IMR-90 (cell line): ENCODE data around the gene ZCCHC7. TPM values are rescaled to one million over a fixed set of nuclear protein-coding genes. Genes with fewer than 3 reads are reported as not detected.

ENCODE experiments used
- ATAC-seq: fragments of 200-7000 bp; cut with Tn5 transposase; 2 replicates; pipeline ENCODE4 v1.9.1; 2020; ENCODE audit warnings: low read depth, mild to moderate bottlenecking, moderate library complexity
- BruUV-seq: library from RNA; stranded (reverse); fragments of 400-500 nt; replicated peaks from 2 replicates; lab custom pipeline; 2021; lab: Mats Ljungman, UMichigan
- CTCF ChIA-PET: fragments of 300-600 bp; formaldehyde crosslinking; extraction: SDS; loops from one replicate; lab custom pipeline; 2021; ENCODE audit warnings: antibody characterized with exemption; lab: Yijun Ruan, JAX
- POLR2A ChIA-PET: fragments of 300-600 bp; sonication (Branson Sonifier 250); formaldehyde crosslinking; loops from one replicate; lab custom pipeline; 2022; ENCODE audit warnings: antibody characterized with exemption; ENCODE audit not compliant: unreplicated experiment; lab: Charles Lee
- DNase-seq: peaks from one replicate; pipeline ENCODE4 v3.0.0; 2013
- H2AFZ ChIP-seq: replicated peaks from 2 replicates; pipeline ENCODE3; 2013; ENCODE audit warnings: low read length, mild to moderate bottlenecking; ENCODE audit not compliant: poor library complexity
- H2AK5ac ChIP-seq: 2 replicates; pipeline ENCODE4 v1.6.1; 2013; ENCODE audit warnings: low read depth, low read length, inconsistent platforms
- H2AK9ac ChIP-seq: replicated peaks from 2 replicates; pipeline ENCODE3; 2013; ENCODE audit warnings: mild to moderate bottlenecking, low read depth, low read length, moderate library complexity; ENCODE audit not compliant: poor library complexity
- H2BK120ac ChIP-seq: 2 replicates; pipeline ENCODE4 v1.6.1; 2013; ENCODE audit warnings: low read depth, low read length, inconsistent platforms
- H2BK15ac ChIP-seq: 3 replicates; pipeline ENCODE4 v1.6.1; 2013; ENCODE audit warnings: low read depth, low read length, inconsistent platforms
- H2BK20ac ChIP-seq: 2 replicates; pipeline ENCODE4 v1.6.1; 2013; ENCODE audit warnings: low read depth, mild to moderate bottlenecking, inconsistent platforms, low read length, moderate library complexity
- H2BK5ac ChIP-seq: 2 replicates; pipeline ENCODE4 v1.6.1; 2013; ENCODE audit warnings: mild to moderate bottlenecking, low read depth, low read length, inconsistent platforms; ENCODE audit not compliant: poor library complexity, severe bottlenecking
- H3K14ac ChIP-seq: replicated peaks from 2 replicates; pipeline ENCODE4 v1.6.1; 2013; ENCODE audit warnings: low read depth, low read length, inconsistent platforms
- H3K18ac ChIP-seq: 2 replicates; pipeline ENCODE4 v1.6.1; 2013; ENCODE audit warnings: low read depth, low read length, control low read depth
- H3K23ac ChIP-seq: 2 replicates; pipeline ENCODE4 v1.6.1; 2013; ENCODE audit warnings: low read depth, low read length, inconsistent platforms
- H3K27ac ChIP-seq: 2 replicates; pipeline ENCODE4 v1.5.1; 2013; ENCODE audit warnings: mild to moderate bottlenecking, control low read depth, low read length; ENCODE audit not compliant: insufficient read depth
- H3K27me3 ChIP-seq: 2 replicates; pipeline ENCODE4 v1.6.1; 2013; ENCODE audit warnings: low read length; ENCODE audit not compliant: control insufficient read depth, insufficient read depth
- H3K36me3 ChIP-seq: 2 replicates; pipeline ENCODE4 v1.6.1; 2013; ENCODE audit warnings: low read length, mixed read lengths; ENCODE audit not compliant: control insufficient read depth, insufficient read depth
- H3K4ac ChIP-seq: 2 replicates; pipeline ENCODE4 v1.6.1; 2013; ENCODE audit warnings: low read depth, low read length, inconsistent platforms
- H3K4me1 ChIP-seq: 2 replicates; pipeline ENCODE4 v1.6.1; 2013; ENCODE audit warnings: low read length, mixed read lengths; ENCODE audit not compliant: control insufficient read depth, insufficient read depth
- H3K4me2 ChIP-seq: 2 replicates; pipeline ENCODE4 v1.6.1; 2013; ENCODE audit warnings: low read depth, mild to moderate bottlenecking, control low read depth, low read length, moderate library complexity
- H3K4me3 ChIP-seq: 2 replicates; pipeline ENCODE4 v1.5.1; 2013; ENCODE audit warnings: low read depth, mild to moderate bottlenecking, control low read depth, low read length, moderate library complexity; ENCODE audit not compliant: insufficient read depth
- H3K56ac ChIP-seq: 2 replicates; pipeline ENCODE4 v1.6.1; 2013; ENCODE audit warnings: low read length, inconsistent platforms; ENCODE audit not compliant: insufficient read depth; ENCODE audit errors: extremely low read depth
- H3K79me1 ChIP-seq, 2 experiments: 2 replicates each; pipeline ENCODE4 v1.6.1; 2013; ENCODE audit warnings: low read length in 2 of 2, inconsistent platforms in 1 of 2, low read depth in 1 of 2
- H3K9ac ChIP-seq: 2 replicates; pipeline ENCODE4 v1.6.1; 2013; ENCODE audit warnings: low read depth, low read length, control low read depth
- H3K9me1 ChIP-seq: 2 replicates; pipeline ENCODE4 v1.6.1; 2013; ENCODE audit warnings: low read length, inconsistent platforms; ENCODE audit not compliant: insufficient read depth
- H3K9me3 ChIP-seq: 2 replicates; pipeline ENCODE4 v1.6.1; 2013; ENCODE audit warnings: low read length; ENCODE audit not compliant: control insufficient read depth, insufficient read depth
- H4K20me1 ChIP-seq: 2 replicates; pipeline ENCODE4 v1.6.1; 2013; ENCODE audit warnings: low read length, inconsistent platforms; ENCODE audit not compliant: insufficient read depth
- H4K5ac ChIP-seq: 2 replicates; pipeline ENCODE4 v1.6.1; 2013; ENCODE audit warnings: mild to moderate bottlenecking, low read depth, low read length, control low read depth
- H4K8ac ChIP-seq, 2 experiments: 2 replicates each; pipeline ENCODE4 v1.6.1; 2013; ENCODE audit warnings: low read depth in 2 of 2, low read length in 2 of 2, control low read depth in 1 of 2, inconsistent platforms in 1 of 2
- H4K91ac ChIP-seq: 2 replicates; pipeline ENCODE4 v1.6.1; 2013; ENCODE audit warnings: low read depth, low read length, inconsistent platforms; ENCODE audit not compliant: insufficient read depth
- BHLHE40 ChIP-seq: fragments of 150-350 bp; IDR thresholded peaks from 2 replicates; pipeline ENCODE4 v1.6.1; 2016; ENCODE audit warnings: mild to moderate bottlenecking, low read depth, low read length
- NFE2L2 ChIP-seq: fragments of 150-350 bp; IDR thresholded peaks from 2 replicates; pipeline ENCODE4 v1.6.1; 2016; ENCODE audit warnings: low read depth, mild to moderate bottlenecking, low read length
- RCOR1 ChIP-seq: IDR thresholded peaks from 2 replicates; pipeline ENCODE4 v1.6.1; 2012; ENCODE audit warnings: mild to moderate bottlenecking, low read length, improper control_type of control experiment; ENCODE audit not compliant: insufficient replicate concordance
- WGBS, 2 experiments: methylation state at CpG; one replicate each; pipeline versions ENCODE4 v1.1.5 to v1.1.7; 2013; ENCODE audit warnings: missing lambda C conversion rate in 2 of 2; ENCODE audit not compliant: insufficient read length in 1 of 2; ENCODE audit errors: extremely low coverage in 2 of 2; 5-methylcytosine and 5-hydroxymethylcytosine counted together
- dilution Hi-C: fragments of 300-500 bp; cut with HindIII; formaldehyde crosslinking; loops from one replicate; pipeline ENCODE4 v1.14.3; 2018; ENCODE audit warnings: low sequenced_read_pairs; ENCODE audit not compliant: unreplicated experiment
- in situ Hi-C: fragments of 300-500 bp; cut with MboI; formaldehyde crosslinking; loops from 3 replicates; pipeline ENCODE4 v1.14.3; 2019; ENCODE audit warnings: low sequenced_read_pairs, inconsistent platforms, mixed read lengths
- intact Hi-C: fragments of 100-400 bp; cut with micrococcal nuclease; formaldehyde crosslinking; loops from 2 replicates; pipeline ENCODE4 v1.10.0; 2022
- polyA plus RNA-seq, 3 experiments: library from polyadenylated mRNA; depleted of rRNA; stranded (reverse); fragments of >200 nt; gene quantifications; 2 replicates each; pipeline ENCODE4 v1.2.3, GENCODE V29; 2012; ENCODE audit warnings: low replicate concordance in 1 of 3
- total RNA-seq: library from RNA; depleted of rRNA; stranded (reverse); fragments of >200 nt; gene quantifications from 2 replicates; pipeline ENCODE4 v1.2.3, GENCODE V29; 2012
- TF ChIP-seq, protein P1 (sequence below): fragments of 150-350 bp; IDR thresholded peaks from 2 replicates; pipeline ENCODE4 v1.6.1; 2017; ENCODE audit warnings: mild to moderate bottlenecking, antibody characterized with exemption, low read length, low read depth

ZCCHC7 gene
- total and polyA plus RNA-seq, 2 of the 4 experiments (the other 2 are of a cell fraction) = 13.6 to 28.7 TPM

DNA sequence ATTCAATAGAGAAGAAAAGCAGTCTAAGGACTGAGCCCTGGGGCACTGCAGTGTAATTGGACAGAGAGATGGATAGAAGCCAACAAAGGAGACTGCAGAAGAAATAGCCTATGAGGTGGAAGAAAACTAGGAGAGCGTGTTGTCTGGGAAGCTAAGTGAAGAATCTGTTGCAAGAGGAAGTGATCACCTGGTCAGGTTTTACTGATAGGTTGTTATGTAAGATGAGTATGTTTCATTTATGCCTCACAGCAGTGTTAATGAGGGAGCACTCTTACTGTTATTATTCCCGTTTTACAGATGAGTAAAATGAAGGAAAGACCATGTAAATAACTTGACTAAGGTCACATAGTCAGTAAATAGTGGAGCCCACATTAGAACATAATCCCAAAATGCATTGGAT is 222.1 kb downstream of the ZCCHC7 start:
- no peak overlapping the region for H3K56ac ChIP-seq
- no peak overlapping the region for H2BK5ac ChIP-seq
- no peaks in the 10 kb centered on the region for H3K9me3 ChIP-seq
- H4K5ac ChIP-seq = no peak overlapping the region
- no CpG with 5 or more reads among the region's 2 CpGs for WGBS, 2 experiments
- DNase-seq (no peak), ATAC-seq (no peak)
- no peak overlapping the region for H3K4me3 ChIP-seq
- H3K36me3 ChIP-seq = no peaks in the 10 kb centered on the region
- H3K4ac ChIP-seq = no peak overlapping the region
- in situ Hi-C loops (no loop called here), intact Hi-C loops (no loop called here), dilution Hi-C loops (no loop called here)
- ChIA-PET POLR2A (no interaction called here), CTCF (no interaction called here)
- no peaks in the 10 kb centered on the region; a peak in 1 of 4 replicates for H3K79me1 ChIP-seq
- no peaks in the 10 kb centered on the region for H3K4me1 ChIP-seq
- H2BK20ac ChIP-seq = no peak overlapping the region
- H4K20me1 ChIP-seq = no peaks in the 10 kb centered on the region
- H4K91ac ChIP-seq = no peak overlapping the region
- no peak overlapping the region for H2AK5ac ChIP-seq
- no peak overlapping the region for H3K23ac ChIP-seq
- no peaks in the 10 kb centered on the region for H3K9me1 ChIP-seq
- H3K14ac ChIP-seq = no peak overlapping the region
- H3K9ac ChIP-seq = no peak overlapping the region
- H3K4me2 ChIP-seq = no peak overlapping the region
- H3K18ac ChIP-seq = no peak overlapping the region
- H4K8ac ChIP-seq = no peak overlapping the region
- TF ChIP-seq BHLHE40 (no peak), NFE2L2 (no peak), RCOR1 (no peak)
- TF ChIP-seq, protein P1, sequence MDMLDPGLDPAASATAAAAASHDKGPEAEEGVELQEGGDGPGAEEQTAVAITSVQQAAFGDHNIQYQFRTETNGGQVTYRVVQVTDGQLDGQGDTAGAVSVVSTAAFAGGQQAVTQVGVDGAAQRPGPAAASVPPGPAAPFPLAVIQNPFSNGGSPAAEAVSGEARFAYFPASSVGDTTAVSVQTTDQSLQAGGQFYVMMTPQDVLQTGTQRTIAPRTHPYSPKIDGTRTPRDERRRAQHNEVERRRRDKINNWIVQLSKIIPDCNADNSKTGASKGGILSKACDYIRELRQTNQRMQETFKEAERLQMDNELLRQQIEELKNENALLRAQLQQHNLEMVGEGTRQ = no peak
- H2BK15ac ChIP-seq = no peak overlapping the region
- H2BK120ac ChIP-seq = no peak overlapping the region
- no peak overlapping the region for H2AFZ ChIP-seq
- no peaks in the 10 kb centered on the region for H3K27me3 ChIP-seq
- no peak overlapping the region for H3K27ac ChIP-seq
- BruUV-seq = no TSS peak
- no peak overlapping the region for H2AK9ac ChIP-seq
